Hepatocyte (in vitro differentiated cells): ENCODE data around the gene BRIP1.

Source experiments
- CTCF ChIP-seq: fragments of 200-600 bp; sonication (generic); IDR thresholded peaks from 2 replicates; pipeline ENCODE4 v1.5.1; 2016; ENCODE audit warnings: antibody characterized with exemption, mild to moderate bottlenecking; ENCODE audit not compliant: poor library complexity
- EZH2phosphoT487 ChIP-seq: fragments of 200-600 bp; sonication (generic); IDR thresholded peaks from one replicate; pipeline ENCODE4 v1.6.1; 2018; ENCODE audit warnings: antibody characterized with exemption, mild to moderate bottlenecking, low read depth, moderate library complexity; ENCODE audit not compliant: unreplicated experiment, severe bottlenecking

GRCh38 chr17:61825448-61826137 lies 37.7 kb downstream of the BRIP1 start:
- TF ChIP-seq EZH2phosphoT487 (no peak), CTCF (no peak)
